ENCODE results near the gene PRLR.
"Not testable (repeated sequence)": the region's sequence is repeated elsewhere in the genome, so short reads cannot be mapped to it uniquely, and the experiment has no call there.

The PRLR gene

DNA sequence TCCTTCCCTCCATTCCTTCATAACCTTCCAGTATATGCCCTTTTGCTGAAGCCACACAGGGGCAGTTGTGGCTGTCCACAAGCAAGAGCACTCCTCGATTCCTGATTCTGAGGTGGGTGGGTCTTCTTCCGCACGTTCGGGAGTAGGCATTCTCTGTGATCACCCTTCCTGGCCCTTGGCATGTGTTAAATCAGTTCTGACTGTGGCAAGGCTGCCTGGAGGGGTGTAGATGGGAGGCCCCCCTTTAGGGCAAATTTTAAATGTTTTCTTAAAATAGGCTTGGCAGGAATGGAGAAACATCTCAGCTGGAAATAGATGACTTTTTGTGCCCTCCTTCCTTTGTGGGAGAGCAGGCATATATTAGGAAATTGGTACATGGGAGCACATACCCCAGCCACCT is 185.6 kb downstream of the PRLR start:
- Histone ChIP-seq H3K9me3 (replicated peaks; ENCODE audit: low read length) (no peaks in the 10 kb centered on the region), H3K4me3 (ENCODE audit: low read length) (no peak overlapping the region), H3K36me3 (ENCODE audit: insufficient read depth, low read length) (no peaks in the 10 kb centered on the region), H3K4me2 (ENCODE audit: low read length) (no peak overlapping the region), H3K4me1 (ENCODE audit: control insufficient read depth, insufficient read depth, low read length) (peaks cover 17% of the 10 kb centered on the region), H3K9ac (ENCODE audit: low read depth, low read length) (no peak overlapping the region), H3K27me3 (ENCODE audit: control insufficient read depth, insufficient read depth, low read length) (peaks cover 19% of the 10 kb centered on the region)

DNA sequence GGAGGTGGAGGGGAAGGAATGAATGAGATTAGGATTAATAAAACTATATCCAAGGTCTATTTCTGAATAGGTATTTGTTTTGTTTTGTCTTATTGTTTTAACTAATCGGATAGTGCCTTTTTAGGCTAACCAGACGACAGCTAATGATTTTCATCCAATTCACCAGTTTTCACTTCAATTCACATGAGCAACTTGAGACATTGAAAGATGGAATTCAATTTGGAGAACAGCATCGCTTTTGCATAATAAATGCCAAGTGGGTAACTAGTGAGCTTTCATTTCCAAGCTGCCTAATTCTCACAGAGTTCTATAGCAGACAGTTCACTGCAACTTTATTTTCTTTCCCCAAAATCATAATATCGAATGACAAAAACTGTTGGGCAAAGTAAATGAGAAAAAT is 187.5 kb downstream of the PRLR start:
- no peak overlapping the region for H3K9ac ChIP-seq (ENCODE audit: low read depth, low read length)
- no peaks in the 10 kb centered on the region for H3K9me3 ChIP-seq (replicated peaks; ENCODE audit: low read length)
- H3K4me1 ChIP-seq (ENCODE audit: control insufficient read depth, insufficient read depth, low read length): peaks cover 17% of the 10 kb centered on the region
- no peaks in the 10 kb centered on the region for H3K36me3 ChIP-seq (ENCODE audit: insufficient read depth, low read length)
- H3K4me2 ChIP-seq (ENCODE audit: low read length): no peak overlapping the region
- no peak overlapping the region for H3K4me3 ChIP-seq (ENCODE audit: low read length)
- peaks cover 33% of the 10 kb centered on the region for H3K27me3 ChIP-seq (ENCODE audit: control insufficient read depth, insufficient read depth, low read length)

DNA sequence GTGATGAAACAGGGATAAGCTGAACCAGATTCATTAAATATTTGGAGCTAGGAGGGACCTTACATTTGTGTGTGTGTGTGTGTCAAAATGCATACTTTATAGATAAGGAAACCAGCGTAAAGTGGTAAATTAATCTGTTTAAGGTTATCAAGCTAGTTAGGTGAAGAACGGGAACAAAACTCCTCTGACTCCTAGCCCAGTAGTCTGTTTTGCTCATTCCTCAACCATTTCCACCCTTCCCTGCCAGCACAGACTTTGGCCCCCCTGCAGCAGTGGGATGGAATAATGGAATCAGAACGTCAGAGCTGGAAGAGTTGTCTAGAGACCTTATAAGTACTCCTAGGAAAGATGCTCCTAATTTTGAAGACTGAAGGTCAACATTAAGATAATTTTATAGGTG is 189.0 kb downstream of the PRLR start:
- H3K4me2 ChIP-seq (ENCODE audit: low read length): no peak overlapping the region
- H3K27me3 ChIP-seq (ENCODE audit: control insufficient read depth, insufficient read depth, low read length): peaks cover 40% of the 10 kb centered on the region
- H3K9me3 ChIP-seq (replicated peaks; ENCODE audit: low read length): no peaks in the 10 kb centered on the region
- no peaks in the 10 kb centered on the region for H3K36me3 ChIP-seq (ENCODE audit: insufficient read depth, low read length)
- H3K4me1 ChIP-seq (ENCODE audit: control insufficient read depth, insufficient read depth, low read length): peaks cover 5% of the 10 kb centered on the region
- H3K9ac ChIP-seq (ENCODE audit: low read depth, low read length): no peak overlapping the region
- H3K4me3 ChIP-seq (ENCODE audit: low read length): no peak overlapping the region

DNA sequence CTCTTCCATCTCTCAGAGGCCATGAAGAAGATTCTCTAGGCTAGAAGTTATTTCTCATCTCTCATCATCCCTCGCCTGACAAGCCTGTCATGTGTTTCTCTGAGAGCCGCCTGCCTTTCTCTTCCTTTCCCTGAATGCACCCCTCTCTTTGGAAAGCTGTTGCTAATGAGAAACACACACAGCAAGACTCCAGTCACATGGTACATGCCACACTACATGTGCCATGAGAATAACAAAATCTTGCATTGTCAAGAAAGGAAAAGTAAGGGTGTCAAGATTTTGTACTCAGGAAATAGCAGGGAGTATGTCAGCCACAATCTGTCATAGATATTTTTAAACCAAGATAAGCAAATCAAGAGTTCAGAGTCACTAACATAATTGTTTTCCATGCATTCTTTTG is 191.4 kb downstream of the PRLR start:
- peaks cover 49% of the 10 kb centered on the region for H3K27me3 ChIP-seq (ENCODE audit: control insufficient read depth, insufficient read depth, low read length)
- H3K9me3 ChIP-seq (replicated peaks; ENCODE audit: low read length): no peaks in the 10 kb centered on the region
- H3K9ac ChIP-seq (ENCODE audit: low read depth, low read length): no peak overlapping the region
- no peaks in the 10 kb centered on the region for H3K36me3 ChIP-seq (ENCODE audit: insufficient read depth, low read length)
- H3K4me1 ChIP-seq (ENCODE audit: control insufficient read depth, insufficient read depth, low read length): no peaks in the 10 kb centered on the region
- H3K4me3 ChIP-seq (ENCODE audit: low read length): no peak overlapping the region
- no peak overlapping the region for H3K4me2 ChIP-seq (ENCODE audit: low read length)

DNA sequence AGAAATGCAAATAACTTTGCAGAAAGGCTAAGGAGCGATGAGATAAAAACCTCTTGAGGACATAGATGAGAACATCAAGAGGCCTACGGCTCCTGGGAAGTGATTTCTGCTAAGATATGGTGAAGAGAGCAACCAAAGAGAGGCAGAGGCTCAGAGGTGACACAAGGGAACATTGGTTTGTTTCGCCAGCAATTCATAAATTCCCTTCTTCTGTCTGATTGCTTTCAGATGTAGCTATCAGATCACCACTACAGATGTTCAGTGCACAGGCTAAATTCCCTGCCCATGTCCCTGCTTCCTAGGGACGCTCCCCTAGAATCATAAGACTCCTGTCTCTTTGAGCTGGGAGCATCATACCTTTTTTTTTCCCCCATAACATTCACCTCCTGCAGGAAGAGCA is 193.8 kb downstream of the PRLR start:
- no peak overlapping the region for H3K4me2 ChIP-seq (ENCODE audit: low read length)
- H3K36me3 ChIP-seq (ENCODE audit: insufficient read depth, low read length): no peaks in the 10 kb centered on the region
- no peak overlapping the region for H3K4me3 ChIP-seq (ENCODE audit: low read length)
- no peak overlapping the region for H3K9ac ChIP-seq (ENCODE audit: low read depth, low read length)
- H3K27me3 ChIP-seq (ENCODE audit: control insufficient read depth, insufficient read depth, low read length): peaks cover 44% of the 10 kb centered on the region
- no peaks in the 10 kb centered on the region for H3K9me3 ChIP-seq (replicated peaks; ENCODE audit: low read length)
- no peaks in the 10 kb centered on the region for H3K4me1 ChIP-seq (ENCODE audit: control insufficient read depth, insufficient read depth, low read length)

DNA sequence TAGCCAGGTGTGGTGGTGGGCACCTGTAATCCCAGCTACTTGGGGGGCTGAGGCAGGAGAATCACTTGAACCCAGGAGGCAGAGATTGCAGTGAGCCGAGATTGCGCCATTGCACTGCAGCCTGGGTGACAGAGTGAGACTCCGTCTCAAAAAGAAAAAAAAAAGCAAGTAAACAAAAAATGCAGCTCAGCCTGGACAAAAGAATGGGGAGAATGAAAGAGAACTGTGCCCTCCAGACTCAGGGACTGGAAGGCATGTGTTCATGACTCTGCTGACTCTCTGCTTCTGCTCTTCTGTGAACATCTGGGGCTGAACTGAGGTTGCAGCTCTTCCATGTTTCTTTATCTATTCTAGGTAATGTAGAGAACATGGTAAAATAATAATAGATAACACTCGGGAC is 194.4 kb downstream of the PRLR start:
- not testable (repeated sequence) for H3K4me1 ChIP-seq (ENCODE audit: control insufficient read depth, insufficient read depth, low read length); H3K36me3 ChIP-seq (ENCODE audit: insufficient read depth, low read length); H3K4me2 ChIP-seq (ENCODE audit: low read length); H3K4me3 ChIP-seq (ENCODE audit: low read length); H3K9me3 ChIP-seq (replicated peaks; ENCODE audit: low read length); H3K9ac ChIP-seq (ENCODE audit: low read depth, low read length)
- H3K27me3 ChIP-seq (ENCODE audit: control insufficient read depth, insufficient read depth, low read length): peaks cover 38% of the 10 kb centered on the region

DNA sequence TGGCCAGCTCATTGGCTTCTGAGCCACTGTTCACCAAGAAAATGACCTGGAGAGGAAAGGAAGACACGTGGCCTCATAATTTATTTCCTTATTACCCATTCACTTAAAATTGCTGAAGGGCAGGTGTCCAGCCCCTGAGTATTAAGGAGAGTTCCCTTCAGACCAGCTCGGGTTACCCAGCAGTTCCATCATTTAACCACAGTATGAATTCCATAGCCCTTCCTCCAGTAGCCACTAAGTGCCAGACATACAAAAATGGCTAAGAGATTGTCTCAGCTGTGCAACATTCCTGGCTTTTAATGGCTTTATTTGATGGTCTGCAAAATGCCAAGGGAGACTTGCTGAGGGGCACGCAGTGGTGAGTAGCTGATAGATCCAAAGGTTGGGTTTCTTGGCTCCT is 195.0 kb downstream of the PRLR start:
- no peaks in the 10 kb centered on the region for H3K36me3 ChIP-seq (ENCODE audit: insufficient read depth, low read length)
- no peak overlapping the region for H3K9ac ChIP-seq (ENCODE audit: low read depth, low read length)
- H3K9me3 ChIP-seq (replicated peaks; ENCODE audit: low read length): no peaks in the 10 kb centered on the region
- H3K4me3 ChIP-seq (ENCODE audit: low read length): no peak overlapping the region
- H3K27me3 ChIP-seq (ENCODE audit: control insufficient read depth, insufficient read depth, low read length): peaks cover 32% of the 10 kb centered on the region
- H3K4me2 ChIP-seq (ENCODE audit: low read length): no peak overlapping the region
- H3K4me1 ChIP-seq (ENCODE audit: control insufficient read depth, insufficient read depth, low read length): no peaks in the 10 kb centered on the region

DNA sequence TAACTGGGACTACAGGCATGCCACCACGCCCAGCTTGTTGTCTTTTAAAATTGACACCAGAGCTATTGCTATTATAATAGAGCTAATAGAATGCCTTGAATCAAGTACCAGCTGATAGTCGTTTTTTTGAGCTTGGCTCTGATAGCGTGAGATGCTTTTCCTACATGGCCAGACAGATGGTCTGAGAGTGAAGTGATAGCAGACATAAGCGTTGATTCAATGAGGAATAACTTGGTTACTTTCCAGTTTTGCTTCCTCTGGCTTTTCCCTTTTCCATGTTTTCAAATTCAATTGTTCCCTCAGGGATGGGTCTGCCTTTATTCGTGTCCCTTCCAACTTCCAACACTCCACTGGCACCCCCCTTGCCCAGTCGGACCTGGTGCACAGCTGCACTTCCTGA is 197.9 kb downstream of the PRLR start:
- Histone ChIP-seq H3K36me3 (ENCODE audit: insufficient read depth, low read length) (no peaks in the 10 kb centered on the region), H3K27me3 (ENCODE audit: control insufficient read depth, insufficient read depth, low read length) (peaks cover 20% of the 10 kb centered on the region)

DNA sequence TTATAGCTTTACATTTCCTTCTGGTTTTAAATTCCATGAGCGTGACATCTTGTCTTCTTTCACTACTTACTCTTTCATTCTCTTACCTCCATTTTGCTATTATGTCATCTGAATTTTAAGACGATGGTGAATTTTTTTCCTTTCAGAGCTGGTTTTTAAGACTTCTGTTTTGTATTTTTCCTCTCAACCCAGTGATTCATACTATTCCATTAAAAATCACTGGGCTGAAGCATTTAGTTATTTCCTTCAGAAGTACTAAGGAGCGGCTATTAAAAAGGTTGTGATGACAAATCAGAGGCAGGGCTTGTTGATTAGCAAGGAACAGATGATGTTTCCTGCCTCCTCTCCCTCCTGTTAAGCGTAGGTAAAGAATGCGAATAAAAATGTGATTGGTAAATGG is 199.0 kb downstream of the PRLR start:
- H3K36me3 ChIP-seq (ENCODE audit: insufficient read depth, low read length): no peaks in the 10 kb centered on the region
- H3K4me3 ChIP-seq (ENCODE audit: low read length): no peak overlapping the region
- peaks cover 16% of the 10 kb centered on the region for H3K27me3 ChIP-seq (ENCODE audit: control insufficient read depth, insufficient read depth, low read length)
- H3K4me1 ChIP-seq (ENCODE audit: control insufficient read depth, insufficient read depth, low read length): peaks cover 9% of the 10 kb centered on the region
- no peak overlapping the region for H3K4me2 ChIP-seq (ENCODE audit: low read length)
- H3K9me3 ChIP-seq (replicated peaks; ENCODE audit: low read length): no peaks in the 10 kb centered on the region
- no peak overlapping the region for H3K9ac ChIP-seq (ENCODE audit: low read depth, low read length)

More for the DNA sequence above, 197.9 kb downstream of the PRLR start:
- Histone ChIP-seq H3K4me1 (ENCODE audit: control insufficient read depth, insufficient read depth, low read length) (peaks cover 9% of the 10 kb centered on the region), H3K4me3 (ENCODE audit: low read length) (no peak overlapping the region), H3K9me3 (replicated peaks; ENCODE audit: low read length) (no peaks in the 10 kb centered on the region), H3K4me2 (ENCODE audit: low read length) (no peak overlapping the region), H3K9ac (ENCODE audit: low read depth, low read length) (no peak overlapping the region)

DNA sequence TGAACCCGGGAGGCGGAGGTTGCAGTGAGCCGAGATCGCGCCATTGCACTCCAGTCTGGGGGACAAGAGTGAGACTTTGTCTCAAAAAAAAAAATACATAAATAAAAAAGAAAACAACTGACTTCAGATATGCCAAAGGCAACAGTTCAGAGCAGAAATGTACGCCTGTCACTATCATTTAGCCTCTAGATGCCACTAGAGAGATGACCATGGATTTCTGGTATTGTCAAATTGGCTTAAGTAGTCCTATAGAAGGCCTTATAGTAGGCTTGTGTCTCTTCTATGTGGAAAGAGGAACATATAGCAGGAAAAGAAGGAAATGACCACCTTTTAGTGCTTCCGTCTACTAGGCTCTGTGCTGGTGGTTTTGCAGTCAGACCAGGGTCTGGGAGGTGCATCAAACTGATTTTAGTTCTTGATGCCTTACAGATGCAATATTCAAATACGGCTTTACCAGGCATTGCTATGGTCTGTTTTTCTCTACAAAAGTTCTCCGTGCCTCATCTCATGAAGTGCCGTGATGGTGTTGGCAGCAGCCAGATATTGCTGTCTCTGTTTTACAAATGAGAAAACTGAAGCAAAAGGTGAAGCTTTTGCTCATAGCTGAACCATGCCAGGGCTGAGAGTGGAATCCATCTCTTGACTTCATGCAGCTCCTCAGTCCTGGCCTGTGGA is 199.7 kb downstream of the PRLR start:
- Histone ChIP-seq H3K9me3 (replicated peaks; ENCODE audit: low read length) (no peaks in the 10 kb centered on the region), H3K4me3 (ENCODE audit: low read length) (no peak overlapping the region), H3K4me2 (ENCODE audit: low read length) (no peak overlapping the region), H3K36me3 (ENCODE audit: insufficient read depth, low read length) (no peaks in the 10 kb centered on the region), H3K4me1 (ENCODE audit: control insufficient read depth, insufficient read depth, low read length) (peaks cover 9% of the 10 kb centered on the region), H3K9ac (ENCODE audit: low read depth, low read length) (no peak overlapping the region), H3K27me3 (ENCODE audit: control insufficient read depth, insufficient read depth, low read length) (peaks cover 15% of the 10 kb centered on the region)

DNA sequence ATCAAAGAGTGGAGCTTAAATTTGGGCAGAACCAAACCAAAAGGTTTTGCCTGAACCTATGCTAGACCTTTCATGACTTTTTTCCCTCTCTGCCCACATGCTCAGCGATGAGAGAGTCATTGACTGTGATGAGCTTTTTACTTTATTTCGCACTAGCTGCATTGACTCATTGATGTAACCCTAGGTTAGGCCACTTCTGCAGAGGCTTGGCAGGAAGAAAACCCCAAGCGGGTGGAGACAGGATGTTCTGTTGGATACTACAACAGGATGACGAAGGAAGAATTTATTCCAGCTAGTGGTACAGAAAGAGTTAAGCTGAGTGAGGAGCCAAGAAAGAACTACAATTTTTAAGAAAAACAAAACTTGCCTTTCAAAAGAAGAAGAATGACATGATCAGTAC is 201.0 kb downstream of the PRLR start:
- Histone ChIP-seq H3K4me2 (ENCODE audit: low read length) (no peak overlapping the region), H3K9ac (ENCODE audit: low read depth, low read length) (no peak overlapping the region), H3K4me3 (ENCODE audit: low read length) (no peak overlapping the region), H3K9me3 (replicated peaks; ENCODE audit: low read length) (no peaks in the 10 kb centered on the region), H3K4me1 (ENCODE audit: control insufficient read depth, insufficient read depth, low read length) (peaks cover 9% of the 10 kb centered on the region), H3K27me3 (ENCODE audit: control insufficient read depth, insufficient read depth, low read length) (peaks cover 12% of the 10 kb centered on the region), H3K36me3 (ENCODE audit: insufficient read depth, low read length) (no peaks in the 10 kb centered on the region)

DNA sequence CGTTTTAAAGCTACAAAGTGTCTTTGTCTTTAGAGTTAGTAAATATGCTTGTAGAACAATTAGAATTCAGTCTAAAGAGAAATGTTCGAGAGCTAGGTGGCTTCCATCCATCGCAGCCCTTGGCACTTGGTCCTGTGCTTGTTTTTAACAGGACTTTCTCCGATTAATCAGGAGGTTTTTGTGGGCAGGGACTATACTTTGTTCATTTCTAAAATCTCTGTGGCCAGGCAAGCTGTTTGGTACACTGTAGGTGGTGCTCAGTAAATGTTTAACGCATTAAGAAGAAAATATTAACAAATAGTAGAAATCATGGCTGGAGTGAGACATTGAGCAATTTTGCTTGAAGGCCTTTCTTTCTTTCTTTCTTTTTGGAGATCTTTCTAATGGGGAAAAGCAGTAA is 203.3 kb downstream of the PRLR start:
- Histone ChIP-seq H3K36me3 (ENCODE audit: insufficient read depth, low read length) (no peaks in the 10 kb centered on the region), H3K9ac (ENCODE audit: low read depth, low read length) (no peak overlapping the region), H3K27me3 (ENCODE audit: control insufficient read depth, insufficient read depth, low read length) (peaks cover 11% of the 10 kb centered on the region)

More for the DNA sequence above, 203.3 kb downstream of the PRLR start:
- H3K4me2 ChIP-seq (ENCODE audit: low read length): no peak overlapping the region
- no peaks in the 10 kb centered on the region for H3K9me3 ChIP-seq (replicated peaks; ENCODE audit: low read length)
- no peak overlapping the region for H3K4me3 ChIP-seq (ENCODE audit: low read length)
- H3K4me1 ChIP-seq (ENCODE audit: control insufficient read depth, insufficient read depth, low read length): peaks cover 9% of the 10 kb centered on the region

Data from skeletal muscle satellite cell (primary cell).